Keratinocyte (primary cell): ENCODE data around the gene SYNE1. TPM values are rescaled to one million over a fixed set of nuclear protein-coding genes. Genes with fewer than 3 reads are reported as not detected.
A peak's percentile ranks its signal among the peaks of the same experiment; 100 is the strongest.

Experiments used
- DNase-seq: peaks from one replicate; pipeline ENCODE4 v3.0.0-alpha.2; 2011; ENCODE audit warnings: low read depth, missing footprints, low spot score
- FAIRE-seq: peaks from 2 replicates; lab custom pipeline; 2011; peaks lifted over from hg19 to GRCh38; lab: Jason Lieb, UNC
- H2AFZ ChIP-seq: 2 replicates; pipeline ENCODE4 v1.6.0; 2012; ENCODE audit warnings: low read length, control low read depth, inconsistent platforms; ENCODE audit not compliant: control insufficient read depth
- H3K27ac ChIP-seq: 2 replicates; pipeline ENCODE4 v1.5.1; 2011; ENCODE audit warnings: low read length; ENCODE audit not compliant: control insufficient read depth, insufficient read depth
- H3K27me3 ChIP-seq: 3 replicates; pipeline ENCODE4 v1.6.0; 2011; ENCODE audit warnings: low read length; ENCODE audit not compliant: control insufficient read depth, insufficient read depth; ENCODE audit errors: extremely low read depth
- H3K36me3 ChIP-seq, 2 experiments: 2 replicates in 1 of 2; 3 replicates in 1 of 2; pipeline ENCODE4 v1.5.1; 2011; ENCODE audit warnings: low read length in 2 of 2, mild to moderate bottlenecking in 1 of 2; ENCODE audit not compliant: control insufficient read depth in 2 of 2, insufficient read depth in 2 of 2; ENCODE audit errors: extremely low read depth in 1 of 2
- H3K4me1 ChIP-seq: 3 replicates; pipeline ENCODE4 v1.5.1; 2011; ENCODE audit warnings: low read length; ENCODE audit not compliant: control insufficient read depth, insufficient read depth; ENCODE audit errors: extremely low read depth
- H3K4me2 ChIP-seq: 3 replicates; pipeline ENCODE4 v1.6.0; 2011; ENCODE audit warnings: low read depth, low read length; ENCODE audit not compliant: control insufficient read depth, insufficient read depth; ENCODE audit errors: extremely low read depth
- H3K4me3 ChIP-seq, 3 experiments: fragments of 200-600 bp in 1 of 3; sonication (generic) in 1 of 3; 2 replicates in 2 of 3; 3 replicates in 1 of 3; pipeline ENCODE4 v1.5.1; 2011 to 2016; ENCODE audit warnings: low read length in 3 of 3, mild to moderate bottlenecking in 3 of 3, control low read depth in 2 of 3, inconsistent platforms in 1 of 3, low read depth in 1 of 3, mixed read lengths in 1 of 3, mixed run types in 1 of 3, moderate library complexity in 1 of 3; ENCODE audit not compliant: control insufficient read depth in 2 of 3, insufficient read depth in 2 of 3; ENCODE audit errors: extremely low read depth in 1 of 3
- H3K79me2 ChIP-seq: 2 replicates; pipeline ENCODE4 v1.6.0; 2012; ENCODE audit warnings: low read length; ENCODE audit not compliant: control insufficient read depth, insufficient read depth
- H3K9ac ChIP-seq: 3 replicates; pipeline ENCODE4 v1.6.0; 2011; ENCODE audit warnings: low read length; ENCODE audit not compliant: control insufficient read depth, insufficient read depth; ENCODE audit errors: extremely low read depth
- H3K9me1 ChIP-seq: 3 replicates; pipeline ENCODE4 v1.6.0; 2011; ENCODE audit warnings: low read length; ENCODE audit not compliant: control insufficient read depth, insufficient read depth; ENCODE audit errors: extremely low read depth
- H3K9me3 ChIP-seq: 2 replicates; pipeline ENCODE4 v1.5.1; 2012; ENCODE audit warnings: low read depth, low read length; ENCODE audit not compliant: control insufficient read depth
- H4K20me1 ChIP-seq: 3 replicates; pipeline ENCODE4 v1.6.0; 2011; ENCODE audit warnings: low read length; ENCODE audit not compliant: control insufficient read depth, insufficient read depth; ENCODE audit errors: extremely low read depth
- EZH2 ChIP-seq: IDR thresholded peaks from one replicate; pipeline ENCODE4 v1.6.1; 2012; ENCODE audit warnings: inconsistent platforms, mild to moderate bottlenecking, low read length, moderate library complexity
- dilution Hi-C: fragments of 300-500 bp; cut with MboI; formaldehyde crosslinking; loops from one replicate; pipeline ENCODE4 v1.7.0; 2020; ENCODE audit warnings: low sequenced_read_pairs; ENCODE audit not compliant: extremely low pct_ligation_motif_present
- polyA plus RNA-seq, 5 experiments: library from polyadenylated mRNA; depleted of rRNA in 3 of 5; stranded (reverse) in 3 of 5; stranded (forward) in 1 of 5; unstranded in 1 of 5; fragments of >200 nt; gene quantifications; 1 replicate in 1 of 5; 2 replicates in 3 of 5; 3 replicates in 1 of 5; pipeline versions ENCODE4 v1.2.1 to v1.2.3, GENCODE V29; 2011 to 2012; ENCODE audit warnings: missing spikeins in 2 of 5, low read depth in 1 of 5, low replicate concordance in 1 of 5
- TF ChIP-seq, protein P1 (sequence below), 3 experiments: IDR thresholded peaks in 1 of 3; conservative IDR thresholded peaks in 1 of 3; optimal IDR thresholded peaks in 1 of 3; 2 replicates in 2 of 3; 3 replicates in 1 of 3; pipeline versions ENCODE3 to v1.5.1; 2011; ENCODE audit warnings: low read length in 3 of 3, mild to moderate bottlenecking in 3 of 3, moderate library complexity in 2 of 3, control low read depth in 1 of 3, inconsistent platforms in 1 of 3; ENCODE audit not compliant: insufficient read depth in 2 of 3; ENCODE audit errors: extremely low read depth in 1 of 3

Gene SYNE1
- polyA plus RNA-seq, 1 donor (not counting 4 experiments of a cell fraction or from before 2014, with no cell fraction given): 4.0 TPM

DNA sequence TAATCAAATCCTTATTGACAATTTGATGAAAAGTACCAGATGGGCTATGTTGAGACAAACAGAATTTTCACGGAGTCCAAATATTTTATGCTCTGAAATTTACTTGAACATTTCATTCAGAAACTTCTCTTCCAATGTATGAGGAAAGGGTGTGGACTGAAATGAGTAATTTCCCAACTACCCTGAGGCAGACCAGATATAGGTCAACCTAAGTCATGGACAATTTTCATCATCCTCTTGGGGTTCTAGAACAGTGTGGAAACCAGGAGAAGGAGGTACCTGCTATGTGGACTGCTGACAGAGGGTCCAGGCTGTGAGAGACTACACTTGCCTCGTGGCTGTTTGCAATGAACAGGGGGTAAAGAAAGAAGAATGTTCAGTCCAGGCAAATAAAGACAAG, 506.7 kb downstream of the SYNE1 start:
- no peaks in the 10 kb centered on the region for H3K79me2 ChIP-seq
- peak overlapping the region; percentile 22 for H3K4me2 ChIP-seq
- H3K9me1 ChIP-seq: no peaks in the 10 kb centered on the region
- H3K9me3 ChIP-seq: no peaks in the 10 kb centered on the region
- H3K4me1 ChIP-seq: peaks cover 35% of the 10 kb centered on the region
- H2AFZ ChIP-seq: no peak overlapping the region
- TF ChIP-seq EZH2: no peak
- TF ChIP-seq, protein P1, sequence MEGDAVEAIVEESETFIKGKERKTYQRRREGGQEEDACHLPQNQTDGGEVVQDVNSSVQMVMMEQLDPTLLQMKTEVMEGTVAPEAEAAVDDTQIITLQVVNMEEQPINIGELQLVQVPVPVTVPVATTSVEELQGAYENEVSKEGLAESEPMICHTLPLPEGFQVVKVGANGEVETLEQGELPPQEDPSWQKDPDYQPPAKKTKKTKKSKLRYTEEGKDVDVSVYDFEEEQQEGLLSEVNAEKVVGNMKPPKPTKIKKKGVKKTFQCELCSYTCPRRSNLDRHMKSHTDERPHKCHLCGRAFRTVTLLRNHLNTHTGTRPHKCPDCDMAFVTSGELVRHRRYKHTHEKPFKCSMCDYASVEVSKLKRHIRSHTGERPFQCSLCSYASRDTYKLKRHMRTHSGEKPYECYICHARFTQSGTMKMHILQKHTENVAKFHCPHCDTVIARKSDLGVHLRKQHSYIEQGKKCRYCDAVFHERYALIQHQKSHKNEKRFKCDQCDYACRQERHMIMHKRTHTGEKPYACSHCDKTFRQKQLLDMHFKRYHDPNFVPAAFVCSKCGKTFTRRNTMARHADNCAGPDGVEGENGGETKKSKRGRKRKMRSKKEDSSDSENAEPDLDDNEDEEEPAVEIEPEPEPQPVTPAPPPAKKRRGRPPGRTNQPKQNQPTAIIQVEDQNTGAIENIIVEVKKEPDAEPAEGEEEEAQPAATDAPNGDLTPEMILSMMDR (optimal IDR thresholded peaks at IDR 0.05 in 1 of 3, IDR thresholded peaks at IDR 0.05 in 1 of 3, conservative IDR thresholded peaks at IDR 0.05 in 1 of 3; ENCODE audit: extremely low read depth in 1 of 3, insufficient read depth in 2 of 3, low read length in 3 of 3): no peak
- no peak overlapping the region for H3K27ac ChIP-seq
- DNase-seq (no peak), FAIRE-seq (peak; percentile 49)
- no peaks in the 10 kb centered on the region for H3K36me3 ChIP-seq
- peak overlapping the region in 1 of 3 experiments; percentile 17 for H3K4me3 ChIP-seq
- no peaks in the 10 kb centered on the region for H3K27me3 ChIP-seq
- H3K9ac ChIP-seq: no peak overlapping the region
- dilution Hi-C loops: no loop called here
- H4K20me1 ChIP-seq: no peaks in the 10 kb centered on the region

DNA sequence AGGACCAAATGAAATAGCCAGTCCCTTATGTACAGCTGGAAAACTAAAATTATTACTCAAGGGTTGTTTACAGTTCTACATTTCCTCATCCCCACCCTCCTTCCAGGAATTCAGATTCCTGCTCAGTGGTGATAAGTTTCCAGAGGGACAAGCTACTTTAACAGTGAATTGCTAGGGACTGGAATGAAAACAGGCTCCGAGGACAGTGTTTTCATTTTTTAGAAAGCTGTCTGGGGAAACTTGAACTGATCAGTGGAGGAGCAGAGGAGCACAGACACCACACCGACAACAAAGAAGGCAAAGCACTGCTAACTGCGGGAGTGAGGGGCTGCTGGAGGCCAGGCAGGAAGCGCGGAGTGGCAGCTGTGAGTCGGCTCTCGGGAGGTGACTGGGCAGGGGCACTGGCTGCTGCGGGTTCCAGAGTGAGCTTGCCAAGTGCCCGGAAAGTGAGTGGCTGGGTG, 507.4 kb downstream of the SYNE1 start:
- Histone ChIP-seq H3K36me3 (no peaks in the 10 kb centered on the region), H3K79me2 (no peaks in the 10 kb centered on the region), H3K9ac (no peak overlapping the region), H3K27ac (no peak overlapping the region), H3K9me1 (no peaks in the 10 kb centered on the region), H2AFZ (peak overlapping the region; percentile 21), H3K4me1 (peaks cover 35% of the 10 kb centered on the region), H3K4me3 (no peak overlapping the region), H4K20me1 (no peaks in the 10 kb centered on the region), H3K27me3 (no peaks in the 10 kb centered on the region), H3K4me2 (peak overlapping the region; percentile 22), H3K9me3 (no peaks in the 10 kb centered on the region)
- TF ChIP-seq, protein P1 (optimal IDR thresholded peaks at IDR 0.05 in 1 of 3, IDR thresholded peaks at IDR 0.05 in 1 of 3, conservative IDR thresholded peaks at IDR 0.05 in 1 of 3; ENCODE audit: extremely low read depth in 1 of 3, insufficient read depth in 2 of 3, low read length in 3 of 3): no peak
- TF ChIP-seq EZH2: no peak
- FAIRE-seq (no peak), DNase-seq (no peak)
- dilution Hi-C loops: no loop called here
